Peyer's patch (tissue), 4 donors: ENCODE data around the gene PPP4R4. TPM values are rescaled to one million over a fixed set of nuclear protein-coding genes. Genes with fewer than 3 reads are reported as not detected.

Experiments
- DNase-seq, 3 donors: peaks; one replicate each; pipeline ENCODE4 v3.0.0-alpha.2; 2017 to 2019
- H3K27ac ChIP-seq, 4 donors: fragments of 200-600 bp; sonication (generic); one replicate each; pipeline ENCODE4 v1.5.1; 2016 to 2019
- H3K27me3 ChIP-seq, 2 donors: fragments of 200-600 bp; sonication (generic); one replicate each; pipeline ENCODE4 v1.5.1; 2019
- H3K36me3 ChIP-seq, 3 donors: fragments of 200-600 bp; sonication (generic); one replicate each; pipeline ENCODE4 v1.5.1; 2016 to 2019
- H3K4me1 ChIP-seq, 4 donors: fragments of 200-600 bp; sonication (generic); one replicate each; pipeline ENCODE4 v1.5.1; 2016 to 2019
- H3K4me3 ChIP-seq, 4 donors: fragments of 200-600 bp; sonication (generic); 1 replicate in 3 of 4; 2 replicates in 1 of 4; pipeline ENCODE4 v1.5.1; 2016 to 2019; ENCODE audit warnings: mild to moderate bottlenecking in 1 of 4
- H3K9me3 ChIP-seq, 4 donors: fragments of 200-600 bp; sonication (generic); one replicate each; pipeline ENCODE4 v1.5.1; 2016 to 2019; ENCODE audit warnings: mild to moderate bottlenecking in 1 of 4
- CTCF ChIP-seq, 6 experiments: fragments of 450-650 bp in 4 of 6; fragments of 200-600 bp in 2 of 6; sonication (generic) in 1 of 6; IDR thresholded peaks; one replicate each; pipeline ENCODE4 v1.5.1; 2017 to 2019; ENCODE audit warnings: antibody characterized with exemption in 6 of 6, mild to moderate bottlenecking in 3 of 6, moderate library complexity in 1 of 6
- POLR2A ChIP-seq, 2 donors: fragments of 450-650 bp; IDR thresholded peaks; one replicate each; pipeline ENCODE4 v1.5.1; 2017; ENCODE audit warnings: antibody characterized with exemption in 2 of 2, mild to moderate bottlenecking in 2 of 2, moderate library complexity in 2 of 2
- total RNA-seq, 4 donors: library from RNA; depleted of rRNA; stranded (reverse); fragments of >200 nt; gene quantifications; one replicate each; pipeline ENCODE4 v1.1.0, GENCODE V29; 2016

The PPP4R4 gene
- total RNA-seq, 4 donors from 2014 or later = 2.5 to 5.0 TPM; not detected in 2

GRCh38 chr14:94322648-94323570 lies 148.8 kb downstream of the PPP4R4 start, which contains the start of gene SERPINA6:
TSS of gene SERPINA6 (minus strand) at chr14:94323336. CDS start at chr14:94314648, 8,688 bp downstream.
- no peak for TF ChIP-seq POLR2A (IDR thresholded peaks at IDR 0.05)
- TF ChIP-seq CTCF (IDR thresholded peaks at IDR 0.05) = no peak
- Histone ChIP-seq H3K4me3 (peak within 1 kb of the TSS in 1 of 4 donors; percentile 14), H3K4me1 (no peaks in the 10 kb centered on the region), H3K27ac (no peak within 1 kb of the TSS), H3K27me3 (no peaks in the 10 kb centered on the region), H3K9me3 (no peaks in the 10 kb centered on the region), H3K36me3 (no peaks in the 10 kb centered on the region)
- no peak for DNase-seq

DNA sequence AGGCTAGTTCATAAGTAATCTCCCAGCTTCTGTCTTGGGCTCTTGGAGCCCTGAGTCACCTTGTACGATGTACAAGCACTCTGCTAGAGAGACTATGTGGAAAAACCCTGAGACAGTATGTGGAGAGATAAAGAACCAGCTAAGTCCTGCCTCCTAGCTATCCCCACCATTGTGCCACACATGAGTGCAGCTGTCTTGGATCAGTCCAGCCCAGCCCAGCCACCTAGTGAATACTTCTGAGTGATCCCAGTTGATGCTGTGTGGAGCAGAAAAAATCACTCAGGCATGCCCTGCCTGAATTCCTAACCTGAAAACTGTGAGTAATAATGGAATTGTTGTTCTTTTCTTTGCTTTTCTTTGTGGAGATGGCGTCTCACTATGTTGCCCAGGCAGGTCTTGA lies 154.1 kb downstream of the PPP4R4 start:
- DNase-seq = no peak
- Histone ChIP-seq H3K36me3 (no peaks in the 10 kb centered on the region), H3K27ac (no peak overlapping the region), H3K27me3 (no peaks in the 10 kb centered on the region), H3K4me1 (no peaks in the 10 kb centered on the region), H3K9me3 (no peaks in the 10 kb centered on the region), H3K4me3 (no peak overlapping the region)
- no peak for TF ChIP-seq POLR2A (IDR thresholded peaks at IDR 0.05)

Other genes with a start within 250 kb of the PPP4R4 start
- not detected for gene FAM181A, start 247.0 kb upstream of the PPP4R4 start, total RNA-seq
- 10 to 100 TPM in 1 of 4 donors, 1 to 10 TPM in 3; 3.2 to 32.2 (median 5.4) TPM for gene ASB2, start 197.8 kb upstream of the PPP4R4 start, total RNA-seq
- gene CCDC197, start 177.0 kb upstream of the PPP4R4 start, total RNA-seq = not detected
- 1 to 10 TPM in 3 of 4 donors, not detected in 1; 3.4 to 4.9 (median 3.6) TPM for gene OTUB2, start 148.0 kb upstream of the PPP4R4 start, total RNA-seq
- gene DDX24, start 93.1 kb upstream of the PPP4R4 start, total RNA-seq = 100 to 1,000 TPM in 1 of 4 donors, 10 to 100 TPM in 3; 66.2 to 210 (median 72.5) TPM
- gene IFI27L1, start 93.0 kb upstream of the PPP4R4 start, total RNA-seq = 10 to 100 TPM in 1 of 4 donors, 1 to 10 TPM in 3; 4.9 to 14.7 (median 6.6) TPM
- gene IFI27, start 63.6 kb upstream of the PPP4R4 start, total RNA-seq = 100 to 1,000 TPM; 163 to 668 (median 294) TPM
- 10 to 100 TPM; 26.5 to 91.1 (median 63.9) TPM for gene IFI27L2, start 44.7 kb upstream of the PPP4R4 start, total RNA-seq
- not detected for gene SERPINA10, start 118.9 kb downstream of the PPP4R4 start, total RNA-seq
- gene SERPINA6, start 149.0 kb downstream of the PPP4R4 start, total RNA-seq = not detected
- not detected for gene SERPINA2, start 192.4 kb downstream of the PPP4R4 start, total RNA-seq
- gene SERPINA1, start 214.3 kb downstream of the PPP4R4 start, total RNA-seq = 1,000 to 10,000 TPM in 1 of 4 donors, 100 to 1,000 TPM in 3; 102 to 1,757 (median 637) TPM